GM10266 (cell line): ENCODE measurements around the gene OSBP2.

Experiments used
- DNase-seq: peaks from one replicate; pipeline ENCODE4 v3.0.0; 2012; ENCODE audit errors: extremely low spot score
- TF ChIP-seq, protein P1 (sequence below): IDR thresholded peaks from 2 replicates; pipeline ENCODE4 v1.5.1; 2012; ENCODE audit warnings: mild to moderate bottlenecking, low read depth; ENCODE audit not compliant: control insufficient read depth, insufficient read depth; ENCODE audit errors: missing control alignments

The OSBP2 gene

DNA sequence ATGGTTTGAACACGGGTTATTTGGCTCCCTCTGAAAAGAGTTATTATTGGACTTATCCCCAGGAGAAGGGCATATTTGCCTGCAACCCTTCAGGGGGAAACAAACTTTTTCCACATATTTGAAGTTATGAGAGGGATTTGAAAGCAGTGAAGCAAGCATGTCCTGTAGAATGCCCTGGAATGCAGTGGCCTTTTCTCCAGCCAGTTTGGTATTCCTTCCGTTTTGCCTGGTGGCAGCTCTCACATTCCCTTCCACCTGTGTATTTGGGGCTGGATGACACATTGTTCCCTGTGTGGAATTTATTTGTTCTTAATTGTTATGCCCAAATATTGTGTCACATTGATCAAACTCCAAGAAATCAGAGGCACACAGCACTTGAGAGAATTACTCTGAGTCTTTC, 59.0 kb downstream of the OSBP2 start:
- TF ChIP-seq, protein P1, sequence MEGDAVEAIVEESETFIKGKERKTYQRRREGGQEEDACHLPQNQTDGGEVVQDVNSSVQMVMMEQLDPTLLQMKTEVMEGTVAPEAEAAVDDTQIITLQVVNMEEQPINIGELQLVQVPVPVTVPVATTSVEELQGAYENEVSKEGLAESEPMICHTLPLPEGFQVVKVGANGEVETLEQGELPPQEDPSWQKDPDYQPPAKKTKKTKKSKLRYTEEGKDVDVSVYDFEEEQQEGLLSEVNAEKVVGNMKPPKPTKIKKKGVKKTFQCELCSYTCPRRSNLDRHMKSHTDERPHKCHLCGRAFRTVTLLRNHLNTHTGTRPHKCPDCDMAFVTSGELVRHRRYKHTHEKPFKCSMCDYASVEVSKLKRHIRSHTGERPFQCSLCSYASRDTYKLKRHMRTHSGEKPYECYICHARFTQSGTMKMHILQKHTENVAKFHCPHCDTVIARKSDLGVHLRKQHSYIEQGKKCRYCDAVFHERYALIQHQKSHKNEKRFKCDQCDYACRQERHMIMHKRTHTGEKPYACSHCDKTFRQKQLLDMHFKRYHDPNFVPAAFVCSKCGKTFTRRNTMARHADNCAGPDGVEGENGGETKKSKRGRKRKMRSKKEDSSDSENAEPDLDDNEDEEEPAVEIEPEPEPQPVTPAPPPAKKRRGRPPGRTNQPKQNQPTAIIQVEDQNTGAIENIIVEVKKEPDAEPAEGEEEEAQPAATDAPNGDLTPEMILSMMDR: no peak
- no peak for DNase-seq

DNA sequence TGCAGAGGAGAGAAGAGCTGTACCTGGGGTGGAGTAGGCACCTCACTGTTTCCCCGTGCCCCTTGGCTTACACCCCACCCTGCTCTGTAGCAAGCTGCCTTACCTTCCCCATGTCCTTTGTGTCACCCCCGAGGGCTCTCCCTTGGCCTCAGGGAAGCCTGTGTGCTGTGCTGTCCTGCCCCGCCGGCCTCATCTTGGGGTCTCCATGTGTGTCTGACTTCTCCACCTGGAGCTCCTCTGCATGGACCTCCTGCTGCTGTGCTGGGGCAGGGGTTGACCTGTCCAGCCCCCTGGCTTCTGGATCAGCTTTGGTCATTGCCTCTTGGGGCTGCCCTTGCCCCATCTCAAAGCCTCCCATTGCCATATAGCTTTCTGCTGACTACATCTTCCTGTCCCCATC, 59.8 kb downstream of the OSBP2 start:
- no peak for DNase-seq
- TF ChIP-seq, protein P1: no peak

DNA sequence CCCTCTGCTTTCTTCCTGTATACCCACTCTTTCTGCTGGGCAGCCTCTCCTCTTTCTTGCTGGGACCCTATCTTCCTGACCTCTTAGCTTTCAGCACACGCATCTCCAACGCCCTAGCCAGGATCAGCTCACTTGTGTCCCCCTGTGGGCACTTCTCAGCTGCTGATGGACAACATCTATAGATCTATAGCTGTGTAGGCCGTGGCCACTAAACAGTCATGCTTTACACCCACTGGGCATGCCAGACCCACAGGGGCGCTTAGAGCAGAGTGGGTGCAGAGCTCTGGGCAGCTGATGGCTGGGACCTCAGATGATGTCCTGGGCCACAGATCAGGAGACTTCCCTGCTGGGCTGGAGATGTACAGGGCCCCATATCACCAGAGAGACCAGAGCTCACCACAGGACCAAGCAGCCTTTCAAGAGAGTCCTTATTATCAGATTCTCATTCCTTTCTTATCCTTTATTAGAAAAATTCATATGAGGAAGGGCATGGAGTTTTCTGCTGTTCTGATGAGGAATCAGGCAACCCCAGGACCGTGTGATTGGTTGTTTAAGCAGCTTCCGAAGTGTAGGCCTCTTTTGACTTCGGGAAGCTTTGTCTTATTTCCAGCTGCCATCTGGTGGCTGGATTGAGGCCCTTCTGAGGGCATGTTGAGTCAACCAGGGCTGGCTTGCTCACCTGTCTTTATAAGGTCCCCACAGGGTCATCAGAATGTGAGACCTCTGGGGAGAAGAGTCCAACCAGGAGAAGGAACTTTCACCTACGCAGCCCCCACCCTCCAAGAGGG, 60.5 kb downstream of the OSBP2 start:
- TF ChIP-seq, protein P1: peak; percentile 79

DNA sequence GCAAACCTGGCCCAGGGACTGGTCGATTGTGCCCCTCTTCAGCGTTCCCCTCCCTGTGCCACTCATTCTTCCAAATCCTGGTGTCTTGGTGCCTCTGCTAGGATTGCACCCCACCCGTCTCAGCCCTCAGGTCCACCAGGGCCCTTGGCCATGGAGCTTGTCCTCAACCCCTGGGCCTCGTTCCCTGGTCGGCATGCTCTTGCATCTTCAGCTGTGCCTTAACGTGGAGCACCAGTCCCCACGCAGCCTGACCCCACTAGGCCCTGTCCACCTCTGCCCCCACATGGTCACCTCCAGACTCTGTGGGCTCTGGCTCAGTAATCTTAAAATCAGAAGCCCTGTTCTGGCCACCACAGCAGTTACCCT, 61.1 kb downstream of the OSBP2 start:
- DNase-seq: no peak
- TF ChIP-seq, protein P1: no peak

More for the DNA sequence above, 60.5 kb downstream of the OSBP2 start:
- DNase-seq: peak; percentile 70

DNA sequence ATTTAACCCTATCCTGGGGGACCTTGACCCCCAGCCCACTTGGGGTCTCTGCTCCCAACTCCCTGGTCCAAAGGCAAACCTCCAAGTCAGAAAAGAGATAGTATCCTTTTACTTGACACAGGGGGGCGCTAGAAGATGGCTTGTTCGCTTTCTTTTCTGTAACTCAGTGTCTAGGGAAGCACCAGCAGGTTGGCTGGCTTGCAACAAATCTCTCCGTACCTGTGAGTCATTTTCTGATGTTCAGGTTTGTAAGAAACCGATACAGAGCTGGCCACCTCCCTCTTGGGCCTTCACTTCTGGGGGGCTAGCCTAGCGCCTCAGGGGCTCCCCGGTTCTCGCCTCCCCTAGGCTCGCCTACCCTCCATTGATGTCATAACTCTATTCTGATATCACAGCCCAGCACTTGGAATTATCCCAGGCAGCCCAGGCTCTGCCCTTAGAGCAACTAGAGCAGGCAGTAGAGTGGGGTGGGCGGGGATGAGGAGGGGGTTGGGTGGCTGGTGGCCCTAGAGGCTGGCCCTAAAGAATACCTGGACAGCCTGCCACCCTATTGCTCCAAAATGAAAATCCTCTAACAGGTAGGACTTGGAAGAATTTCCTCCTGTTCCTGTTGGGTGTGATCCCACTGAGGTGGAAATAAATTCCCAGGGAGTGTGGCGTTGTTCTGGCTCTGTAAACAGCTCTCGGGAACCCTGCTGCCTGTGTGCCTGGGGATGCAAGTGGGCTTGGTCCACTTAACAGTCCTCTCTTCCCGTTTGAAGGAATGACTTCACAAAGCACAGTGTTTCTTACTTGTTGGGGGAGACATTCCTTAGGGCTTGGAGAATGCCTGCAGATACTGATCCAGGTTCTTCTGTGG, 69.4 kb downstream of the OSBP2 start:
- TF ChIP-seq, protein P1: peak; percentile 67
- DNase-seq: peak; percentile 62

DNA sequence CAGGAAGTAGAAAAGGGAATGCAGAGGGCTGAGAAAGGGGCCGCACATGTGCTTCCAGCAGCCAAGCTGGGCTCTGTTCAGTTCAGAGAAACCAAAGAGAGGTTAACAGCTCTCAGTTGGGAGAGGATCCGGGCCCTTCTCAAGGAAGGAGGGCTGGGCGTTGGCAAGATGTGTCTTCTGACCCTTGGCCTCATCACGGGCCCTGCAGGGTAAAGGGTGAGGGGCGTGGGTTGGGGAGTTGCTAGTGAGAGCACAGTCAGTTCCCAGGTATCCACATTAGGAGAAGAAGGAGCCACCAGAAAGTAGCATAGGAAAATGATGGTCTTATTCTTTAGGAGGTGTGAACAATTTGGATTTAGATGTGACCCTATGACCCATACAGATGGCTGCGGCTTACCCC, 73.0 kb downstream of the OSBP2 start:
- DNase-seq: no peak
- TF ChIP-seq, protein P1: no peak

DNA sequence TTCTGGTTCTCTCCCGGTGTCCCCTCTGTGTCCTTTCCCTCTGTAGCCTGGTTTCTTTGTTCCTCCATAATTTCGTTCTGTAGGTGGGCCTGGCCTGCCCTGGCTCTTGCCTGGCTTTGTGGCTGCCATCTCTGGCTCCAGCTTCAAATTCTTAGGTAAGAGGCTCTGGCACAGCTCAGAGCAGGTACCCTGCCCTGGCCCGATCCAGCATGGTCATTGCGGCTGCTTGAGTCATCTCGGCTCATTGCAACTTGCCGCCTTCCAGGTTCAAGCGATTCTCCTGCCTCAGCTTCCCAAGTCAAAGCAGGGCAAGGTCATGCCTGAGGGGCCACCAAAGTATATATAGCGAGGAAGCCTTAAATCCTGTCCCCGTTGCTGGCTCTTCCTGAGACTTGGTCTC, 76.0 kb downstream of the OSBP2 start:
- TF ChIP-seq, protein P1: no peak
- DNase-seq: no peak
